Stimulated activated CD8-positive, alpha-beta memory T cell treated with anti-CD3 and anti-CD28 coated beads, Interleukin-7, amount 100 ng/mL, for 24 hours (primary cell): ENCODE measurements around the gene JCHAIN.

Experiments
- DNase-seq: peaks from one replicate; pipeline ENCODE4 v3.0.0-alpha.2; 2020; ENCODE audit warnings: low read depth

JCHAIN gene

DNA sequence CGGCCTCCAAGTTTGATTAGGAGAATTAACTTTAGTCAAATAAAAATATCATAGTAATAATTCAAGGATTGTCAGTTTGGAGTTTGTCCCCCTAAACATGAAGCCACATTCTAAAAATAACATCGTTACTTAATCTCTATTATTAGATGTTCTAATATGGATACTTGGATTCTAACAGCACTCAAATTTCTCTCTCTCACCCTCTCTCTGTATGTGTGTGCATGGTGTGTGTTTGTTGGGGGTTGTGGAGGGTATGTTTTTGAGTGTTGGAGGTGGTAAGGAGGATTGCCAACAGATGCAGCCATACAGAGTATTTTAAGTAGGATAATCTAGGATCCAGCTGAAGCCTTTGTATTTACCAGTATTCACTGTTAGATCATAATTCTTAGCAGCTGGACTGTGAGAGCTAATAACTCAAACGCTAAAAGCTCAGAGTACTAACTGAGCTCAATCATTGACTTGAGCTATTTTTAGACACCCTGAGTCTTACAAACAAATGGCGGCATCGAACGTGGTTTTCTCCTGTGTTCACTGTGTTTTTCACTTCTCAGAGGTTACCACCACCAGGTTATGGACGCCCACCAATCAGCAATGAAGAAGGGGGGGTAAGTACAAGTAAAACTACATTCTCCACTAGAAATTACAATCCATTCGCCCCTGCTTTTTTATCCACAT lies 28.9 kb downstream of the JCHAIN start:
- DNase-seq: no peak

DNA sequence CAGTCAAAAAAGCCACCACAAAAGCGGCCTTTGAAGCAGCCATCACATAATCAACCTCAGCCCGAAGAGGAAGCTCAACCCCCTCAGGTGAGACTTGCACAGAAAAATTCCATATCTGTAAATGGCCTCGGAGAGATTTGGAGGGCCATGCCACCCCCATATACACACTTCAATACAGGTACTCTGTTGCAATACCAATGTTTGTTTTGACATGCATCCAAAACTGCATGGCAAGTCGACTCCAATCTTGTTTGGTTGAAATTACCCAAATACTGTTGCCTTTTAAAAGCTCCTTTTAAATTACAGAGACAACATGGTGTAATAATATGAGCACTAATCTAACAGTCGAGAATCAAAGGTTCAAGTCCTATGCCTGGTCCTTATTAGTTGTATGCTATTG lies 31.8 kb downstream of the JCHAIN start:
- DNase-seq: no peak

DNA sequence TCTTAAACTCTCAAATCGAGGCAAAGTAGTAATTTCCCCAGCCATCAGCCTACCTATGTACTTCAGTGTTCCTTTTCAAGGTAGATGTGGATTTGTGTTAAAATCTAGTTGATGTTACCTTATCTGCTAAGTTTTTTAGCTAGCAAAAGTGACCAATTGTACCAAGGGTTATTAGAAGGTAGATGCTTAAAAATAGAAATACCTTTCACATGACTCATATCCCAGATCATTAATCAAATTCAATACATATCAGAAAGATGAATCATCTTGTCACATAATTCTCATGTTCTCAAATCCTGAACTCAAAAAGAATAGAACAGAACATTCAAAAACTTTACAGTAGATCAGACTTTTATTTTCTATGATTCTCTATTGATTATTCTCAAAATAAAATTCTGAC lies 34.3 kb downstream of the JCHAIN start:
- DNase-seq: no peak

DNA sequence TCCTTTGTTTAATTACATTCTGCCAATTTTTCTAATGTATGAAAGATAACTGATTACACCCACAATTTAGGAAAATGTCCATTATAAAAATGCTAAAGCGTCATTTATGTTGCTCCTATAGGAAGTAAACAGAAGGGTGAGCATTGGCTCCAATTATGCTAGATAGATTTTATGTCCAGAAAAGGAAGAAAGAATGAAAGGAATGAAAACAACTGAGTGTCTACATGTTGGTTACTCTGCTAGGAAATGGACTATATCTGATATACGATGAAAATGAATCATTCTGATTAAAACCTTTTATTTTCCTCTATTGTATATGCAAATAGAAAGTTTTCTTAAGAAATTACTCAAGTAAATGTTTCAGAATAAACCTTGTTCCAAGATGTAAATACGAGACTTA lies 36.1 kb downstream of the JCHAIN start:
- DNase-seq: no peak

DNA sequence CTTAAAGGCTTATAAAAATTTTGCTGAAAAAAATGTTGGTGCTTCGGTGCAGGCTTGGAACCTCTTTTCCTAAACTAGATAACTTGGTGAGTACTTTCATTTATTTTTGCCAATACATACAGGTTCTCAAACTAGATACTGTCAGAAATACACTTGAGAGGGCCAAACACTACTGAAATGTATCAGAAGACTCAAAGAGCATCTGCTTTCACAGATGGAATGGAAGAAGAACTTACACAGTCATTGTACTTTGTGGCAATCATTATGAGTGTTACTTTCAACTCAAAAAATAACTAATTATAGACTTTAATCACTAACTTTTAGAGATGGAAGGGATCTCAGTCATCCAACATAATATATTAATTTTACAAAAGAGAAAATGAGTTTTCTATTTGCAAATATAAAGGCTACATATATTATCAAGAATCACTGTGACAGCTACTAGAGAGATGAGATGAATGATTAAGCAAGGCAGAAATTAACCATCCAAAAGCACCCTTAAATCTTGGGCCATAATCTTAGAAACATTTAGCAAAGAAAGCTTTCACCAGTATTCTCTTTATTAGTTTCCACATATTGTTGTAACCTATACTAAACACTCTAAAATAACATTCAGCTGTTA lies 36.7 kb downstream of the JCHAIN start:
- DNase-seq: no peak

DNA sequence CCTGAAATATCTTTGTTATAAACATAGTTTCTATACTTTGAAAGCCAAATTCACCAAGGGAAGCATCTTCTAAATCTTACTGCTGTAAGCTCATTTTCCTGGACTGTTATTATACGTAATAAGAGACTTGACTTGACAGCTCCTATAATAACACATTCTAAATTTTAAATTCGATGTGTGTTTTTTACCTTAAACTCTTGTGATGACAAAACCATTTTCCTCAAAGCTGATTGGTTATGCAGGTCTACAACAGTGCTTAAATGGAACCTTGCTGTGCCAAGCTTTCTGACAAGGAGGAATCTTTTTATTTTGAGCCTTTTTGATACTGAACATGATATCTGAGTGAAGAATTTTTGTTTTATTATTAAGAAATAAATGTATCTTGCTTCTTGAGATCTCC lies 37.9 kb downstream of the JCHAIN start, which contains the start of gene ENAM:
Gene ENAM, plus strand, starts transcription at position 301 of the 400 bp plus-strand sequence. CDS start 757 bp downstream, outside the sequence.
- no peak for DNase-seq

DNA sequence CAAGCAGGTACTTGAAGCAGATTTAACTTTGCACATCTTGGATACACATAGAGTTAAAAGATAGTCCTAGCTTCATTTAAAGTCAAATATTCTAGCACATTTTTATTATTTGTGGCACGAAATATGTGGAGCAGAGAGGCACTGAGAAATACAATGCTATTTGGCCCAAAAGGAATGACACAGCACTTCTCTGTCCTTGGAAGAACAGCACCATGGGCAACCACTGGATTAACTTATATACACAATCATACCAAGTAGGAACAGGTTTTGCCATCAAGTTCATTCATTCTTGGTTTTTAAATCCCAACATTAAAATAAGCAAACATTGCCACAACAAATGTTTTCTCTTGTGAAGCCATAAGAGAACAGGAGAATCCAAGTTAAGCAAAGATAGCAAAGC lies 38.7 kb downstream of the JCHAIN start:
- DNase-seq: no peak

DNA sequence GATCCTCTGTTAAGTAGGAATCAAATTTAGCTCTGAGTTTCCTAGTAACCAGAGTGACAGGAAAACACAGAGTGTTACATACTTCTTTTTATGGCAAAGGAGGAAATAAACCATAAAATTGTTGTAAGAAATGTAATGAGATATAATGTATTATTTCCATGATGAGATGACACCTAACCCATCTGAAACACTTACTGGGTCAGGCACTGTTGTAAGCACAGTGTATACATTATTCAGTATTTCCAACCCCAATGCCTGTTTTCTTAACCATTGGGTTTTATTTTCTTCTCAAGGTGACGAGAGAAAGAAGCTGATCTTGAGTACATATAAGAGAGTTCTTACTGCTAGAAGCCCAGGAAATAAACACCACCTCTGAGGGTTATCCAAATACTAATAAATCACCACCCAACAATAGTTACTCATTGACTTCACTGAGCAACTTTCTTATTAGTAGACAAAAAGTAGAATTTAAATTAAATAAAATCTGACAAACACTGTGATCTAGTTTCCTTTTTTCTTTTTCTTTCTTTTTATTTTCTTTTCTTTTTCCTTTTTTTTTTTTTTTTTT lies 42.0 kb downstream of the JCHAIN start:
- DNase-seq: no peak

DNA sequence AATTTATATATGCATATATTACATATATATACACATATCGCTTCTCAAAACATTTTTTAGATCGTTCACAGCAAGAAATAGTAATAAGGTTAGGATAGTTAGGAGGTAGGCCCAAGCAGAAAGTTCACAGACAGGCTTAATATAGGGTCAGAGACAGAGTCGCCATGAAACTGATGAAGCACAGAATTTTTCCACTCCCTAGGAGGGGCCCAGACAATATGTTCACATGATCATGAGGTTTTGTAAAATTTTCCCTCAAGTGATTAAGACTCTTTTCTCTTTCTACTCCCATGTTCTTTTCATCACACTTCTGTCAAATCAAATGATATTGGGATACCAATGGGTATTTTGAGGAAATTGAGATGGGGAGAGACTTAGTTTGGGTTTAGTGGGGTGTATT lies 43.0 kb downstream of the JCHAIN start:
- DNase-seq: no peak

DNA sequence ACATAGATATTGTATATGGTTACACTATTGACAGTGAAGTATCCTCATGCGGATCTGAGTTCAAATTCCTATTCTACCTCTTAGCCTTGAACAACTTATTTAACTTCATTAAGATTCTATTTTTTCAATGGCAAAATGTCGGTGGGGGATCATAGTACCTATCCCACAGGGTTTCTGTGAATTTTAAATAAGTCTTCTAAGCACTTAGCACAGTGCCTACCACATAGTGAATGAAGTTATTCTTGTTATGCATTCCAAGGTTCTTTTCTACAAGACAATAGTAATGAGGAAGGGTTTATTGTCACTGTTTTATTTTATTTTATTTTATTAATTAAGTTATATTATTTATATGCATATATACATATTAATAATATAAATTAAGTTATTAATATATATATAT lies 46.5 kb downstream of the JCHAIN start:
- DNase-seq: no peak

DNA sequence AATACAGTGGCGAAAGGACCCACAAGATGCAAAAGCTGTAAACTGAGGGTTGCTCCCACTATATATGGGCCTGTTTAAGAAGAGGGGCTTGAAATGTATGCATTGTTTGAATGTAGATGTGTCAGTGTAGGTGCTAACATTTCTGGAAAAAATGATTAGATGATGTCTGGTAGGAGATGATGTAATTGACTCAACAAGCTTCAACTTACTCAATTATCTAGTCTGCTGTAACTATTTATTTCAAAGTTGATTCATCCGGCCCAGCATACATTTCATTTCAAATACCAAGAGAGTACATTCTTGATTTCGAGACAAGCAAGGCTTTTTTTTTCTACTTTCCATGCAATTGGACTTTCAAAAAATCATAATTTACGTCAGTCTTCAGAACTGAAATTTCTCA lies 47.0 kb downstream of the JCHAIN start:
- DNase-seq: no peak

DNA sequence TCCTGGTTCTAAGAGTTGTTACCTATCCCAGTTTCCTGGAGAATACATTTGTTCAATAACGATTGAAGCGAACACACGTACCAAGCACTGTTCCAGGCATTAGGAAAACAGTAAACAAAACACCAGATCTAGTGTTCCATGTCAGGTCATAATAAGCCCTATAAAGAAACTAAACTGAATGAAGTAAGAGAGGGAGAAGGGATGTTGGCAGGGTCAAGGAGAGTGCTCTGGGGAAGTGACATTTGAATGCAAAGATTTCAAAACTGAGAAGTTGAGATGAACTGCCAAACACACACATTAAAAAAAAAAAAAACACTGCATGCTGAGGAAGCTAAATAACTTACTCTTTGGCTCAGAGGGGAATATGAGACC lies 52.1 kb downstream of the JCHAIN start:
- no peak for DNase-seq

DNA sequence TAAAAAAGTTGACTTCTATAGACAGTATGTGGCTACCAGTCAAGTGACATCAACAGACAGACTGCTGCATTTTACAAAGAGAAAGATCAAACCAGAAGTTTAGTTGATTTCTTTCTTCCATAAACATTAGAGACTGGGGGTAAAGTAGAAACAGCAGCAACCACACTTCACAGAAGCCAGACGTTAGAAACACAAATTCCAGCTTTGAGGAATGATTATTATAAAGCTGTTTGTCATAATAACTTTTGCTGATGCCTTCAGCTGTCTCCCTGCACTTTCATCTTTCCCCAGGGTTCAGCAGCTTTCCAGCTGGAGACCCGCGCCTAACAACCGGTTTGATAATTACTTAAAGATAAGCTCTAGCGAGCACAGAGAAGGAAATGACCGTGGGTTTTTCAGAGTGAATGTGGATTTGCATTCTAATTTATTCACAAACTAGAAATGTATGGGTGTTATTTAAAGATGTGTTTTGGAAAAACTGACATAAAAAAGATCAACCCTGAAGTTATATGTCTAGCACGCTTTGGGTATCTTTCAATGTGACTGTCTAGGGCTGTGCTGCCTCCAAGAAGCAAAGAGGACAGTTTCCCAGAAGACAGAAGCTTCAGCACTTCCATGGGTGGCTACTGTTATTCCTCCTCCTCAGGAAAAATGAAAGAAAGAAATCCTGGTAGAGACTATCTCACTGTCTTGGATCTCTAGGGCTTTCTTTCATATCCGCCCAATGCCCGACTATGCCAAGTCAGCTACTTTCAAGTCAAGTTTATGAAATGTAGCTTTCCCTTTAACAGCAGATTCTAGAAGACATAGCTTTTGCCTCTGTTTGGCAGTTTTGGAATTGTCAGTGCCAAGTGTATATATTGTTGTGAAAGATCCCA lies 52.8 kb downstream of the JCHAIN start:
- DNase-seq: no peak

DNA sequence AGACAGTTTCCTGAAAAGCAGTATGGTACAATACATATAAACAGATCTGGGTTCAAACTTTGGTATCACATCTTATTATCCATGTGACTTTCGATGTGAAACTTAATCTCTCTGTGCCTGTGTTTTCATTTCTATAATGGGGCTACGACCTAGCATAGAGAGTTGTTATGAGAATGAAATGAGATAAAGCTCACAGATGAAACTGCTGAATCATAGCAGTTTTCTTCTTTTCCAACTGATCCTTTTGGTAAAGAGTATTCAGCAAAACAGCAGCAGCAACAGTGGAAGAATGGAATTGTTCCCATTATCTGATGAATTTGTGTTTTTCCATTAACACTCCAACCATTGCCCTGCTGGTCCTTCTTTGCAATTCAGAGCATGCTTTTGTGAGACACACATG lies 58.0 kb downstream of the JCHAIN start:
- DNase-seq: no peak

DNA sequence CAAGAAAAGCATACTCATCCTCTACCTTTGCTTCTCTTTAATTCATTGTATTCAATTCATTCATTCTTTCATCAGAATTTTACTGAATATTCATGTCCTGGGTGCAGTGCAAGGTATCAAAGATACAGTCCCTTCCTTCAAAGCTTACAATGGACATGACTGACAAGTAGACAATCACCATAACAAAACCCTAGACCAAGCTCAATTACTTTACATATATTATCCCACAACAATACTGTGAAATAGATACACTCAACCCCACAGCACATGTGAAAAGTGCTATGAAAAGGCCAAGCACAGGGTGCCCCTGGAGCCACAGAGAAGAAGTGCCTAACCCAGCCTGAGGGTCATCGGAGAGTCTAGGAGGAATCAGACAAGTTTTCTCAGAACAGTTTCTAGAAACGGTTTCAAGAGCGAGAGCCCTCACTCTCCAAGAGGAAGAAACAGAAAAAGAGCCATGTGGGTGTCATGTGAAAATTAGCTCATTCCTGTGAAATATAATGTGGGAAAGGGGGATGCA lies 58.9 kb downstream of the JCHAIN start:
- no peak for DNase-seq

DNA sequence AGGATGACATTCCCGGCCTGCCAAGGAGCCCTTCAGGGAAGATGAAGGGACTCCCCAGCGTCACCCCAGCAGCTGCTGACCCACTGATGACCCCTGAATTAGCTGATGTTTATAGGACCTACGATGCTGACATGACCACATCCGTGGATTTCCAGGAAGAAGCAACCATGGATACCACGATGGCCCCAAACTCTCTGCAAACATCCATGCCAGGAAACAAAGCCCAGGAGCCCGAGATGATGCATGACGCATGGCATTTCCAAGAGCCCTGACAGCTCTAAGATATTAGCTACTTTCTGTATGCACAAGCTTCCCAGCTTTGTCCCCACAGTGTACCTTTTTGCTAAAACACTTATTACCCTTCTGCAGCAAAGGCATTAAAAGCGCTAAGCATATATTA lies 59.8 kb downstream of the JCHAIN start:
- no peak for DNase-seq
